GM18909 (cell line): ENCODE data around the gene RRP8.

ENCODE experiments used
- ATAC-seq: cut with Tn5 transposase; IDR thresholded peaks from one replicate; pipeline ENCODE4 v1.9.1; 2021; ENCODE audit warnings: mild to moderate bottlenecking; ENCODE audit not compliant: unreplicated experiment, poor library complexity

The RRP8 gene

DNA sequence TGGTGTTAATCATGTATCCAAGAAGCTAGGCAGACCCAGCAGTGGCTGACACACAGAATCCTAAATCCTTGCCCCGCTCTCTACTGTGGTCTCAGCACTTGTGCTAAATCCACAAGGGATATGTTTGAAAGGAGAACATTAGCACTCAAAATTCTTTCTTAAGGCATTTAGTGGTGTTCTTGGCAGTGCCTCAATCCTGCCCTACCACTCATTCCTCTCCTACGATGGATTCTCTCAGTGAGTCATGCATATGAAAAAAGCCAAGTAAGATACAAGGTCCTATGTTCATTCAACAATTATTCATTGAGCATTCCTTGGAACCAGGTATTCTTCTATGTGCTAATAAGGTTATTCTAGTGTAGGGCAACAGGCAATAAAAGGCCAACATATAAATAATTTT, 31.2 kb downstream of the RRP8 start:
- ATAC-seq, result no peak

GRCh38 chr11:6571434-6572008, 31.9 kb downstream of the RRP8 start:
- no peak for ATAC-seq

GRCh38 chr11:6570691-6571427, 32.6 kb downstream of the RRP8 start:
- ATAC-seq, result no peak

- ATAC-seq, result no peak
Measured at GRCh38 chr11:6569706-6570105, 33.7 kb downstream of the RRP8 start.

DNA sequence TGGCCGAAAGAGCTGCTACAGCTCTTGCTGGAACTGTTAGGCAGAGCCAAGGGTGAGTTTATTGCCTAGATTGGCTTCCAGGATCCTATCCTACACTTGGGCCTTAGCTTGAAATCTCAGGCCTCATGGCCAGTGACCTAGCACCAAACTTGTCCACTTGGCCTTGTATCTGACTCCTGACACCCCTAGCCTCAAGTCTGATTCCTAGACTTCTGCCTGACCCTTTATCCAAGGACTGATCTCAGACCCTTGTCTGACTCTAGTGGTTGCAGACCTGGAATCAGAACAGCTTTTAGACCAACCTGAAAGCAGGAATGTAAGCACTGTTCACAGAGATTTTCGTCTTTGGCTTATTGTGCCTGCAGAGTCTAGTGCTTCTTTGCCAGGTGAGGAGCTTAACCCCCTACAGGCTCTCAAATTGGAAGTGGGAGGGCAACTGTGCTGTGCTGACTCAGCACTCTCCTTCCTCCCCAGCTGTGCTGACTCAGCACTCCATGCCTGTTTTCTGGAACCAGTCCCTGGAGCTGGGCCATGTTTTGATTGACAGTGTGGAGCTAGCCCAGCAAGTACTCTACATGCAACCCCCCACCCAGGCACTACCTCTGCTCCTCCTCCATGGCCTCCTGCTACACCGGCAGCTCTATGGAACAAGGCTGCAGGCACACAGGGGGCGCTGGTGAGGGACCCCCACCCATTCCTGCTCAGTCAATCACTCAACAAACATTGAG, 35.1 kb downstream of the RRP8 start:
- ATAC-seq, result no peak

GRCh38 chr11:6567371-6567745, 36.1 kb downstream of the RRP8 start:
- no peak for ATAC-seq

- ATAC-seq, result no peak
Measured at GRCh38 chr11:6566704-6567370, 36.6 kb downstream of the RRP8 start.

- ATAC-seq, result no peak
Measured at GRCh38 chr11:6565988-6566703, 37.3 kb downstream of the RRP8 start.

DNA sequence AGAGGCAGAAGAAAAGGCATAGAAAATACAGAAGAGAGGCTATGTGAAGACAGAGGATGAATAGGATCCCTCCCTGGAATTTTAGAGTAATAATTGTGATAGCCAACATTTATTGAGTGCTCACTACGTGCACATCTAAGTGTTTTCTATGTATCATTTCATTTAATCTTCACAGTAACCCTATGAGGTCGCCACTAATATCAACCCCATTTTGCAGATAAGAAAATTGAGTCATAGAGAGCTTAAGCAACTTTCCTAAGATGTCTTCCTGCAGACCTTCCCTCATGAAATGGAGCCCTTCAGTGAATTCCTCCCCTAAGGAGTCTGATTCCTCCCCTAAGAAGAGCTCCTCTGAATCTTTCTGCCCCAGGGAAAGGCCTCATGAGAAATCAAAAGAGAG, 38.1 kb downstream of the RRP8 start:
- ATAC-seq, result no peak

DNA sequence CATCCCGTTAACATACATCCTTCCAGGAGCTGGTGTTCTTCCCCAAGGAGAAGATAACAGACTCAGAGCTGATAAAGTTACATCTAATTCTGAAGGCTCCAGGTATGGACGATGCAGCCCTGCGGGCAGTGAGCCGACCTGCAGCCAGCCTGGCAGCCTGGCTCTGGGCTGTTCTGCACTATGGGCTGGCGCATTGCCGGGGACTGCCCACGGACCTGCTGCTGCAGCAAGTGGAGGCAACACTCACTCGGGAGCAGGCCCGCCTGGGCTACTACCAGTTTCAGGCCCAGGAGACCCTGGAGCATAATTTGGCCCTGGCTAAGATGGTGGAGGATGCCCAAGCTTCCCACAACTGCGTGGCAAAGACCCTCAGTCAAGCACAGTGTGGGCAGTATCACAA, 39.7 kb downstream of the RRP8 start:
- ATAC-seq, result no peak

DNA sequence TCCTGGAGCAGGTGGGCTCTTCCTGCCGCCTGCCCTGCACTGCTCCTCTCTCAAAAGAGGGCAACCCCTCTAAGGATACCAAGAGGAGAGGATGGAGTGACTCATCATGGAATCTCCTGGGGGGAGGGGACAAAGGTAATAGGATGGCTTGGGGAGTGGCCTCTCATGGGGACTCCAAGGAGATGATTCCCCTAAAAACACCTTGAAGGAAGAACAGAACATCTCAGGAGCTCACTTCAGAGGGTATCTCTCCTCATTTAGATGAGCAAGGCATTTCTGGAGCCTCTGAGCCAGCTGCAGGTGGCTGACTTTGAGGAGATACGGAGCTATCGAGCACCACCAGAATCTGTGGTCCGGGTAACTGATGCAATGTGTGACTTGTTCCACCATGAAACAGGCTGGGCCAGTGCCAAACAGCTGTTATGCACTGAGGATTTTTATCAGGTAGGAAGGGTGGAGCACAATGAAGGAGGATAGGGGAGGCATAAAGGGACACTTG, 40.2 kb downstream of the RRP8 start:
- ATAC-seq, result no peak

- no peak for ATAC-seq
Measured at GRCh38 chr11:6561288-6561687, 42.1 kb downstream of the RRP8 start.

DNA sequence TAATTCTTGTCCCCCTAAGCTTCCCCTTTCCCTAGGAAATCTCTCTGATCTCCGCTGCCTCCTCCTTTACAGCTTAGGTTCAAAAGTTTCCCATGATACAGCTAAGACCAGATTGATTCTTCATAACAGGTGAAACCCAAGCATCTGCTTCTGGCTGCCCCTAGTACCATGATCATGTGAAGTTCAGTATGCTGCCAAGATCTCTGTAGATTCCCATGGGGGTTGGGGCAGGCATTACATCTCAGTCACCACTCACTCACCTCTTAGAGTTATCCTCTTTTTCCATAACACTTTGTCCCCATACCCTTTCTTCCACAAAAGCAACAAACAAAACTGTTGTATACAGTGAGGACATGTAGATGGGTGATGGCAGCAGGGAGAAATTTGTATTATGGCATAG, 44.0 kb downstream of the RRP8 start:
- ATAC-seq, result no peak

DNA sequence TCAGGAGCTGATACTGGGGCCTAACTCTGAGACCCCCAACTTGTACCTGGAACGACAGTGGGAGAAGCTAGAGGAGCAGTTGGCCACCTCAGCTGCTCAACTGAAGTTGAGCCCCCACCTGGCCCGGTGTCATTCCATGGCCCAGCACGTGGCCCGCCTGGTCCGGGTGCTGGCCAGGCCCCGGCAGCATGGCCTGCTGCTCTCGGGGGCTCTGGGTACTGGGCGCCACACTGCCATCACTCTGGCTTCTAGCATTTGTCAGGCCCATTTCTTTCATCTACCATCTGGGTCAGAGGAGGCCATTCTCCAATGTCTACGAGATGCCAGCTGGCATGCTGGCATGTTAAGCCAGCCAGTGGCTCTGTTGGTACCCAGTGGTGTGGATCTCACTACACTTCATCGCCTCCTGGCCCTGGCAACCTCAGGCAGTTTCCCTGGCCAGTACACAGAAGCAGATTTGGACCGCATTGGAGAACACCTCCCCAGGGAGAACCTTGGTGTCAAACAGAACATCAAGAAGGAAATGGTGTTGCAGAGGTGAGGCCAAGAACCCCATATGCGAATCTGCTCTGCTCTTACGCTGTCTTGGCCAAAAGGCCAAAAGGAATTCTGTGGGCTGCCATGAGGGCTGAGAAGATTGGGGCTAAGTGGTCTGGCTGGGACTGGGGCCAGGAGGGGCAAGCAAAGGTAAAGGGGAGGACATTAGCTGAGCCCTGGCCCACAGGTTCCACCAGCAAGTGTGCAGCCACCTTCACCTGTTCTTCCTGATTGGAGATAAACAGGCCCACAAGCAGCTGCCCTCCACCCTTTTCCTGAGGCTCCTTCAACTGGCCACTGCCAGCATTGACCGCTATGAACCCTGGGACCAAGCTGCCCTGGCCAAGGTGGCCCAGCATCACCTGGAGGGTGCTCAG, 45.4 kb downstream of the RRP8 start:
- no peak for ATAC-seq

DNA sequence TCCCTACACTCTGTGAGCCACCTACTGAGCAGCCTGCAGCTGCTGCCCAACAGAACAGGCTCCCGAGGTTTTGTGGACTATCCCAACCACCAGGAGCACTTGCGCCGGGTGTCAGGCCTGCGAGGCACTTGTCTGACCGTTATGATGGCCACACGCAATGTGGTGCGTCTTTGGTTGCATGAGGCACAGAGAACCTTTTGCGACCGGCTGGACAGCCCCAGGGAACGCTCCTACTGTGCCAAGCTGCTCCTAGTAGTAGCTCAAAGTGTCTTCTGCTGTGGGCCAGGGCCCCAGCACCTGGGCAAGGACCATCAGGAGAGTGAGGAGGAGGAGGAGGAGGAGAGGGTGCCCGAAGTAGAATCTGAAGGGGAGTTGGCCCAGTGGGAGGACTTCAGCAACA, 46.4 kb downstream of the RRP8 start:
- no peak for ATAC-seq

- ATAC-seq, result no peak
Measured at GRCh38 chr11:6556139-6556949, 47.1 kb downstream of the RRP8 start.

- ATAC-seq, result no peak
Measured at GRCh38 chr11:6554828-6555706, 48.3 kb downstream of the RRP8 start.

GRCh38 chr11:6553634-6554033, 49.8 kb downstream of the RRP8 start:
- ATAC-seq, result no peak
